OCI-LY1 (cell line): ENCODE results near the gene PRRC2C.

Source experiments
- H2AFZ ChIP-seq: fragments of 200-600 bp; sonication (generic), shearing (Covaris generic); 2 replicates; pipeline ENCODE4 v1.6.0; 2014; ENCODE audit warnings: antibody characterized with exemption, mild to moderate bottlenecking, low read length
- H3F3A ChIP-seq: fragments of 200-600 bp; sonication (generic), shearing (Covaris generic); 2 replicates; pipeline ENCODE4 v1.6.0; 2014; ENCODE audit warnings: mild to moderate bottlenecking, antibody characterized with exemption, low read length, moderate library complexity; ENCODE audit not compliant: insufficient read depth
- H3K27ac ChIP-seq: fragments of 200-600 bp; sonication (generic); 2 replicates; pipeline ENCODE4 v1.5.1; 2014; ENCODE audit warnings: low read length, mixed run types, mild to moderate bottlenecking, low read depth; ENCODE audit not compliant: poor library complexity, severe bottlenecking
- H3K27me3 ChIP-seq: fragments of 200-600 bp; sonication (generic); 2 replicates; pipeline ENCODE4 v1.6.0; 2014; ENCODE audit warnings: antibody characterized with exemption, mild to moderate bottlenecking, low read length, moderate library complexity; ENCODE audit not compliant: insufficient read depth
- H3K36me3 ChIP-seq: fragments of 200-600 bp; sonication (generic); 2 replicates; pipeline ENCODE4 v1.6.1; 2014; ENCODE audit warnings: mild to moderate bottlenecking, antibody characterized with exemption, low read length, moderate library complexity, mixed read lengths; ENCODE audit not compliant: insufficient read depth
- H3K4me1 ChIP-seq: fragments of 200-600 bp; sonication (generic); 2 replicates; pipeline ENCODE4 v1.5.1; 2014; ENCODE audit warnings: mild to moderate bottlenecking, low read length, moderate library complexity; ENCODE audit not compliant: insufficient read depth, severe bottlenecking
- H3K4me2 ChIP-seq: fragments of 200-600 bp; sonication (generic), shearing (Covaris generic); 2 replicates; pipeline ENCODE4 v1.6.1; 2014; ENCODE audit warnings: low read length
- H3K4me3 ChIP-seq: fragments of 200-600 bp; sonication (generic); 2 replicates; pipeline ENCODE4 v1.5.1; 2014; ENCODE audit warnings: low read length, low read depth, mild to moderate bottlenecking, mixed read lengths; ENCODE audit not compliant: poor library complexity, severe bottlenecking
- H3K79me2 ChIP-seq: fragments of 200-600 bp; shearing (Covaris generic); 2 replicates; pipeline ENCODE4 v1.6.1; 2016; ENCODE audit warnings: mixed run types, low read length, mixed read lengths; ENCODE audit not compliant: insufficient read depth
- H3K9ac ChIP-seq: fragments of 200-600 bp; sonication (generic), shearing (Covaris generic); 2 replicates; pipeline ENCODE4 v1.6.1; 2014; ENCODE audit warnings: mild to moderate bottlenecking, low read length, mixed read lengths
- H3K9me2 ChIP-seq: fragments of 200-600 bp; sonication (generic), shearing (Covaris generic); 2 replicates; pipeline ENCODE4 v1.6.1; 2014; ENCODE audit warnings: low read depth, mild to moderate bottlenecking, low read length, mixed read lengths
- H3K9me3 ChIP-seq: fragments of 200-600 bp; shearing (Covaris generic); 2 replicates; pipeline ENCODE4 v1.6.1; 2014; ENCODE audit warnings: low read length, mixed read lengths
- H4K20me1 ChIP-seq: fragments of 200-600 bp; sonication (generic), shearing (Covaris generic); 2 replicates; pipeline ENCODE4 v1.6.0; 2016; ENCODE audit warnings: mild to moderate bottlenecking, low read length; ENCODE audit not compliant: insufficient read depth
- CTCF ChIP-seq: fragments of 200-600 bp; sonication (generic), shearing (Covaris generic); IDR thresholded peaks from 2 replicates; pipeline ENCODE4 v1.5.1; 2017; ENCODE audit warnings: mild to moderate bottlenecking, antibody characterized with exemption, low read length, moderate library complexity, mixed read lengths
- EZH2 ChIP-seq: fragments of 200-600 bp; sonication (generic), shearing (Covaris generic); IDR thresholded peaks from 2 replicates; pipeline ENCODE4 v1.8.0; 2017; ENCODE audit warnings: borderline replicate concordance, mixed run types, mild to moderate bottlenecking, antibody characterized with exemption, low read length, moderate library complexity, mixed read lengths

PRRC2C gene

GRCh38 chr1:171530676-171531075 is 45.3 kb downstream of the PRRC2C start:
- Histone ChIP-seq H3K27me3 (no peaks in the 10 kb centered on the region), H3K4me2 (no peak overlapping the region), H3K27ac (no peak overlapping the region), H3K9ac (no peak overlapping the region), H3K9me2 (no peaks in the 10 kb centered on the region), H3K4me1 (no peaks in the 10 kb centered on the region), H4K20me1 (no peaks in the 10 kb centered on the region), H2AFZ (no peak overlapping the region), H3K79me2 (no peaks in the 10 kb centered on the region), H3K4me3 (no peak overlapping the region), H3K36me3 (peaks cover 93% of the 10 kb centered on the region), H3K9me3 (no peaks in the 10 kb centered on the region), H3F3A (no peaks in the 10 kb centered on the region)
- TF ChIP-seq CTCF: no peak
- no peak for TF ChIP-seq EZH2

GRCh38 chr1:171532520-171532919 is 47.2 kb downstream of the PRRC2C start:
- H3K27ac ChIP-seq: no peak overlapping the region
- no peaks in the 10 kb centered on the region for H3K79me2 ChIP-seq
- H3K4me3 ChIP-seq: no peak overlapping the region
- no peak overlapping the region for H2AFZ ChIP-seq
- peaks cover 99% of the 10 kb centered on the region for H3K36me3 ChIP-seq
- no peaks in the 10 kb centered on the region for H3K27me3 ChIP-seq
- H3K9ac ChIP-seq: no peak overlapping the region
- H3K9me2 ChIP-seq: no peaks in the 10 kb centered on the region
- H3F3A ChIP-seq: no peaks in the 10 kb centered on the region
- no peaks in the 10 kb centered on the region for H3K9me3 ChIP-seq
- H4K20me1 ChIP-seq: no peaks in the 10 kb centered on the region
- TF ChIP-seq CTCF (no peak), EZH2 (no peak)
- no peak overlapping the region for H3K4me2 ChIP-seq
- no peaks in the 10 kb centered on the region for H3K4me1 ChIP-seq

- Histone ChIP-seq H3K36me3 (peaks cover 97% of the 10 kb centered on the region), H3K4me3 (no peak overlapping the region), H3K9me3 (no peaks in the 10 kb centered on the region), H3K27me3 (no peaks in the 10 kb centered on the region), H3K4me1 (no peaks in the 10 kb centered on the region), H3K4me2 (no peak overlapping the region), H3K27ac (no peak overlapping the region), H3K9ac (no peak overlapping the region), H3K9me2 (no peaks in the 10 kb centered on the region), H3F3A (no peaks in the 10 kb centered on the region), H3K79me2 (no peaks in the 10 kb centered on the region), H4K20me1 (no peaks in the 10 kb centered on the region), H2AFZ (no peak overlapping the region)
- TF ChIP-seq CTCF (no peak), EZH2 (no peak)
These were observed 60.2 kb downstream of the PRRC2C start for GRCh38 chr1:171545523-171545922.
